H9 (cell line): ENCODE data around the gene TMED10. TPM values are rescaled to one million over a fixed set of nuclear protein-coding genes. Genes with fewer than 3 reads are reported as not detected.

Experiments
- DNase-seq: peaks from one replicate; pipeline ENCODE4 v3.0.0-alpha.2; 2017
- H2AFZ ChIP-seq: one replicate; pipeline ENCODE4 v1.6.1; 2013; ENCODE audit warnings: mild to moderate bottlenecking, low read length, control low read depth, moderate library complexity
- H2AK5ac ChIP-seq: 2 replicates; pipeline ENCODE4 v1.6.1; 2013; ENCODE audit warnings: low read length, control low read depth, mixed read lengths; ENCODE audit not compliant: insufficient read length
- H2BK120ac ChIP-seq: one replicate; pipeline ENCODE4 v1.6.1; 2013; ENCODE audit warnings: low read depth, mild to moderate bottlenecking, low read length, control low read depth, inconsistent platforms; ENCODE audit not compliant: poor library complexity, severe bottlenecking
- H2BK12ac ChIP-seq: 2 replicates; pipeline ENCODE4 v1.6.1; 2013; ENCODE audit warnings: low read length, control low read depth, mixed read lengths, low read depth; ENCODE audit not compliant: insufficient read length
- H2BK15ac ChIP-seq: 2 replicates; pipeline ENCODE4 v1.6.1; 2013; ENCODE audit warnings: low read depth, low read length, control low read depth
- H2BK20ac ChIP-seq: one replicate; pipeline ENCODE4 v1.6.1; 2013; ENCODE audit warnings: low read depth, mild to moderate bottlenecking, low read length, control low read depth, inconsistent platforms; ENCODE audit not compliant: poor library complexity, severe bottlenecking
- H2BK5ac ChIP-seq: 2 replicates; pipeline ENCODE4 v1.6.1; 2013; ENCODE audit warnings: low read length, control low read depth, mixed read lengths; ENCODE audit not compliant: insufficient read length
- H3K14ac ChIP-seq: 2 replicates; pipeline ENCODE4 v1.6.1; 2013; ENCODE audit warnings: low read length, control low read depth; ENCODE audit not compliant: insufficient read depth
- H3K18ac ChIP-seq: 2 replicates; pipeline ENCODE4 v1.6.1; 2013; ENCODE audit warnings: low read depth, mild to moderate bottlenecking, mixed read lengths, low read length, control low read depth; ENCODE audit not compliant: insufficient read length
- H3K23ac ChIP-seq: 2 replicates; pipeline ENCODE4 v1.6.1; 2013; ENCODE audit warnings: low read length, control low read depth, mixed read lengths, low read depth; ENCODE audit not compliant: insufficient read length
- H3K23me2 ChIP-seq: 2 replicates; pipeline ENCODE4 v1.6.1; 2013; ENCODE audit warnings: low read depth, mild to moderate bottlenecking, mixed read lengths, low read length, control low read depth; ENCODE audit not compliant: insufficient read length, poor library complexity, severe bottlenecking
- H3K27ac ChIP-seq: 2 replicates; pipeline ENCODE4 v1.5.1; 2013; ENCODE audit warnings: low read length, control low read depth, mixed read lengths, low read depth; ENCODE audit not compliant: insufficient read length
- H3K27me3 ChIP-seq: 2 replicates; pipeline ENCODE4 v1.6.1; 2013; ENCODE audit warnings: low read length, control low read depth, inconsistent platforms; ENCODE audit not compliant: insufficient read depth
- H3K4ac ChIP-seq: 2 replicates; pipeline ENCODE4 v1.6.1; 2013; ENCODE audit warnings: low read depth, mild to moderate bottlenecking, control low read depth, inconsistent platforms, low read length, moderate library complexity
- H3K4me1 ChIP-seq: 2 replicates; pipeline ENCODE4 v1.6.1; 2013; ENCODE audit warnings: low read length, control low read depth, inconsistent platforms; ENCODE audit not compliant: insufficient read depth
- H3K4me2 ChIP-seq: 2 replicates; pipeline ENCODE4 v1.6.1; 2013; ENCODE audit warnings: low read length, control low read depth, mixed read lengths; ENCODE audit not compliant: insufficient read length, insufficient read depth
- H3K56ac ChIP-seq: 2 replicates; pipeline ENCODE4 v1.6.1; 2013; ENCODE audit warnings: low read depth, mild to moderate bottlenecking, mixed read lengths, low read length, control low read depth; ENCODE audit not compliant: insufficient read length
- H3K79me1 ChIP-seq: 2 replicates; pipeline ENCODE4 v1.6.1; 2013; ENCODE audit warnings: low read depth, mild to moderate bottlenecking, moderate library complexity, low read length, control low read depth, inconsistent platforms; ENCODE audit not compliant: insufficient read depth, poor library complexity, severe bottlenecking
- H3K79me2 ChIP-seq: 2 replicates; pipeline ENCODE4 v1.6.1; 2013; ENCODE audit warnings: low read length, control low read depth, inconsistent platforms; ENCODE audit not compliant: insufficient read depth
- H3K9ac ChIP-seq: 2 replicates; pipeline ENCODE4 v1.6.1; 2013; ENCODE audit warnings: low read length, control low read depth, mixed read lengths; ENCODE audit not compliant: insufficient read length; ENCODE audit errors: extremely low read depth
- H3K9me3 ChIP-seq: one replicate; pipeline ENCODE4 v1.6.1; 2013; ENCODE audit warnings: low read depth, low read length, inconsistent platforms; ENCODE audit not compliant: control insufficient read depth
- H3T11ph ChIP-seq: one replicate; pipeline ENCODE4 v1.6.1; 2013; ENCODE audit warnings: mild to moderate bottlenecking, low read length, control low read depth, inconsistent platforms
- H4K20me1 ChIP-seq: one replicate; pipeline ENCODE4 v1.6.1; 2013; ENCODE audit not compliant: control insufficient read depth, insufficient read length, insufficient read depth
- H4K5ac ChIP-seq: 2 replicates; pipeline ENCODE4 v1.6.1; 2013; ENCODE audit warnings: low read depth, mild to moderate bottlenecking, mixed read lengths, low read length, control low read depth; ENCODE audit not compliant: insufficient read length
- H4K8ac ChIP-seq: replicated peaks from 2 replicates; pipeline ENCODE4 v1.6.1; 2013; ENCODE audit warnings: low read length, control low read depth, mixed read lengths, low read depth; ENCODE audit not compliant: insufficient read length
- H4K91ac ChIP-seq: 2 replicates; pipeline ENCODE4 v1.6.1; 2013; ENCODE audit warnings: low read depth, mild to moderate bottlenecking, moderate library complexity, mixed read lengths, low read length, control low read depth; ENCODE audit not compliant: insufficient read length
- H3K27ac Mint-ChIP-seq, 3 experiments: 2 replicates in 2 of 3; 3 replicates in 1 of 3; pipeline ENCODE4 v1.8.0; 2020 to 2021; ENCODE audit warnings: mixed read lengths in 3 of 3, mild to moderate bottlenecking in 1 of 3, moderate library complexity in 1 of 3
- H3K27me3 Mint-ChIP-seq: 2 replicates; pipeline ENCODE4 v1.8.0; 2021; ENCODE audit warnings: low read depth, mild to moderate bottlenecking, moderate library complexity, mixed read lengths
- H3K36me3 Mint-ChIP-seq, 3 experiments: 2 replicates in 2 of 3; 3 replicates in 1 of 3; pipeline ENCODE4 v1.8.0; 2020 to 2021; ENCODE audit warnings: low read depth in 3 of 3, mixed read lengths in 3 of 3; ENCODE audit not compliant: insufficient read depth in 1 of 3
- H3K4me1 Mint-ChIP-seq, 2 experiments: 2 replicates each; pipeline ENCODE4 v1.8.0; 2020; ENCODE audit warnings: mixed read lengths in 2 of 2
- H3K4me3 Mint-ChIP-seq, 2 experiments: 2 replicates in 1 of 2; 3 replicates in 1 of 2; pipeline ENCODE4 v1.8.0; 2020 to 2021; ENCODE audit warnings: mild to moderate bottlenecking in 2 of 2, mixed read lengths in 2 of 2, moderate library complexity in 1 of 2
- H3K9me3 Mint-ChIP-seq, 2 experiments: 2 replicates in 1 of 2; 3 replicates in 1 of 2; pipeline ENCODE4 v1.8.0; 2020; ENCODE audit warnings: mild to moderate bottlenecking in 2 of 2, mixed read lengths in 2 of 2, moderate library complexity in 1 of 2
- CTCF ChIP-seq: fragments of 200-600 bp; sonication (generic); conservative IDR thresholded peaks from 3 replicates; pipeline ENCODE4 v1.8.0; 2021; ENCODE audit warnings: antibody characterized with exemption, mild to moderate bottlenecking
- WGBS: extraction: QIAGEN DNeasy Blood & Tissue Kit; methylation state at CpG from one replicate; pipeline ENCODE4 v1.1.7; 2013; ENCODE audit warnings: missing lambda C conversion rate, low lambda C conversion rate, mixed read lengths; ENCODE audit not compliant: insufficient read length; ENCODE audit errors: extremely low coverage; 5-methylcytosine and 5-hydroxymethylcytosine counted together
- total RNA-seq: library from RNA; stranded (reverse); gene quantifications from 2 replicates; pipeline ENCODE4 v1.2.1, GENCODE V29; 2021

The TMED10 gene
- total RNA-seq, 1 experiment from 2014 or later, result 176 TPM

DNA sequence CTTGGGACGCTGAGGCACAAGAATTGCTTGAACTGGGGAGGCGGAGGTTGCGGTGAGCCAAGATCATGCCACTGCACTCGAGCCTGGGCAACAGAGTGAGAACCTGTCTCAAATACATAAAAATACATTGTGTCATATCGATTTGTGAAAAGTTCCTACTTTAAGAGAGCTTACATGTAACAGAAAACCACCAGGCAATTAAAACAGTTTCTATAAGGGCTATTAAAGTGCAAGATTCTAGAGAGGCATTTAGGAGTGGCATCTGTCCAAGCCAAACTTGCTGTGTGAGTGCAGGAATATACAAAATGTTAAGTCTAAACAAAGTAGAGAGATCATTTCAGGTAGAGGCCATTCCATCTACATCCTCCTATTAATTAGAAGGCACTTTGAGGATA is 47.8 kb downstream of the TMED10 start:
- Histone ChIP-seq H3T11ph (no peak overlapping the region), H2AK5ac (no peak overlapping the region), H2BK15ac (no peak overlapping the region), H3K79me2 (no peaks in the 10 kb centered on the region), H2BK5ac (no peak overlapping the region), H4K91ac (no peak overlapping the region), H3K9ac (no peak overlapping the region), H2BK20ac (no peak overlapping the region), H2BK120ac (no peak overlapping the region), H3K23me2 (peaks cover 2% of the 10 kb centered on the region), H3K4ac (no peak overlapping the region), H3K23ac (no peak overlapping the region), H3K14ac (no peak overlapping the region), H3K27me3 (no peaks in the 10 kb centered on the region), H4K20me1 (no peaks in the 10 kb centered on the region), H2AFZ (no peak overlapping the region), H3K4me2 (no peak overlapping the region), H3K79me1 (no peaks in the 10 kb centered on the region), H3K4me1 (no peaks in the 10 kb centered on the region), H4K5ac (no peak overlapping the region), H4K8ac (no peak overlapping the region), H2BK12ac (no peak overlapping the region), H3K27ac (no peak overlapping the region), H3K18ac (no peak overlapping the region), H3K9me3 (no peaks in the 10 kb centered on the region), H3K56ac (no peak overlapping the region)
- Mint-ChIP-seq H3K36me3 (peaks cover 7 to 15% (median 9%) of the 10 kb centered on the region in 3 experiments), H3K27me3 (no peaks in the 10 kb centered on the region), H3K27ac (no peak overlapping the region), H3K9me3 (peaks cover 0 to 3% of the 10 kb centered on the region in 2 experiments; a peak in 2 of 5 replicates), H3K4me3 (no peak overlapping the region), H3K4me1 (peaks cover 12 to 21% of the 10 kb centered on the region in 2 experiments)
- no peak for TF ChIP-seq CTCF
- no peak for DNase-seq
- WGBS, result no CpG with 5 or more reads among the region's 5 CpGs
